GM23248 (cell line): Measurements from ENCODE around the gene ATP1A3. TPM values are rescaled to one million over a fixed set of nuclear protein-coding genes. Genes with fewer than 3 reads are reported as not detected.

Experiments used
- DNase-seq: peaks from one replicate; pipeline ENCODE4 v3.0.0-alpha.2; 2015
- H2AFZ ChIP-seq: fragments of 200-600 bp; sonication (generic); 2 replicates; pipeline ENCODE4 v1.6.1; 2016; ENCODE audit warnings: antibody characterized with exemption
- H3F3A ChIP-seq: fragments of 200-600 bp; sonication (generic); 2 replicates; pipeline ENCODE4 v1.6.1; 2016; ENCODE audit warnings: mild to moderate bottlenecking, antibody characterized with exemption, mixed run types; ENCODE audit not compliant: insufficient read depth
- H3K27ac ChIP-seq: fragments of 200-600 bp; sonication (generic); 2 replicates; pipeline ENCODE4 v1.5.1; 2016; ENCODE audit warnings: mild to moderate bottlenecking
- H3K27me3 ChIP-seq: fragments of 200-600 bp; sonication (generic); replicated peaks from 2 replicates; pipeline ENCODE4 v1.6.1; 2016; ENCODE audit warnings: mild to moderate bottlenecking; ENCODE audit not compliant: insufficient read depth
- H3K36me3 ChIP-seq: fragments of 200-600 bp; sonication (generic); 2 replicates; pipeline ENCODE4 v1.6.1; 2016; ENCODE audit warnings: low read depth, mild to moderate bottlenecking
- H3K4me1 ChIP-seq: fragments of 200-600 bp; sonication (generic); 2 replicates; pipeline ENCODE4 v1.6.1; 2016; ENCODE audit warnings: mild to moderate bottlenecking; ENCODE audit not compliant: insufficient read depth
- H3K4me2 ChIP-seq: fragments of 200-600 bp; sonication (generic); one replicate; pipeline ENCODE4 v1.6.1; 2016; ENCODE audit warnings: mild to moderate bottlenecking; ENCODE audit not compliant: unreplicated experiment
- H3K4me3 ChIP-seq: fragments of 200-600 bp; sonication (generic); 2 replicates; pipeline ENCODE4 v1.5.1; 2016; ENCODE audit warnings: mild to moderate bottlenecking
- H3K79me2 ChIP-seq: fragments of 200-600 bp; sonication (generic); 2 replicates; pipeline ENCODE4 v1.6.1; 2016; ENCODE audit warnings: mild to moderate bottlenecking; ENCODE audit not compliant: insufficient read depth
- H3K9ac ChIP-seq: fragments of 200-600 bp; sonication (generic); 2 replicates; pipeline ENCODE4 v1.6.1; 2016; ENCODE audit warnings: mild to moderate bottlenecking
- H3K9me2 ChIP-seq: fragments of 200-600 bp; sonication (generic); 2 replicates; pipeline ENCODE4 v1.6.1; 2016; ENCODE audit warnings: mixed run types, mild to moderate bottlenecking, moderate library complexity; ENCODE audit not compliant: insufficient read depth
- H3K9me3 ChIP-seq: fragments of 200-600 bp; sonication (generic); one replicate; pipeline ENCODE4 v1.6.1; 2017; ENCODE audit warnings: low read depth
- H4K20me1 ChIP-seq: fragments of 200-600 bp; sonication (generic); 2 replicates; pipeline ENCODE4 v1.6.0; 2016; ENCODE audit not compliant: insufficient read depth
- EZH2 ChIP-seq: fragments of 200-600 bp; sonication (generic); IDR thresholded peaks from 2 replicates; pipeline ENCODE4 v1.6.1; 2018; ENCODE audit warnings: antibody characterized with exemption, mild to moderate bottlenecking; ENCODE audit not compliant: insufficient read depth, poor library complexity, severe bottlenecking
- EZH2phosphoT487 ChIP-seq: fragments of 200-600 bp; sonication (generic); IDR thresholded peaks from 2 replicates; pipeline ENCODE4 v1.6.1; 2018; ENCODE audit warnings: antibody characterized with exemption, moderate library complexity, mild to moderate bottlenecking, low read depth; ENCODE audit not compliant: insufficient read depth
- WGBS, 2 experiments: methylation state at CpG; one replicate each; pipeline ENCODE4 v1.1.6; 2015 to 2017; ENCODE audit warnings: low lambda C conversion rate in 2 of 2, low coverage in 1 of 2; ENCODE audit errors: missing lambda C conversion rate in 2 of 2; 5-methylcytosine and 5-hydroxymethylcytosine counted together
- in situ Hi-C: fragments of 300-500 bp; cut with MboI; formaldehyde crosslinking; loops from 2 replicates; pipeline ENCODE4 v1.15.0; 2020
- polyA plus RNA-seq: library from polyadenylated mRNA; unstranded; fragments of >200 nt; fragmentation: Nextera tagmentation; extraction: Ambion mirVana; gene quantifications from 2 replicates; pipeline ENCODE4 v1.2.1, GENCODE V29; 2016
- total RNA-seq: library from RNA; depleted of rRNA; stranded (reverse); fragments of >200 nt; shearing (Covaris generic); gene quantifications from 2 replicates; pipeline ENCODE4 v1.2.3, GENCODE V29; 2014

ATP1A3 gene
- total and polyA plus RNA-seq, 2 experiments from 2014 or later = 0.11 to 0.36 TPM

GRCh38 chr19:42030645-42031440 is 36.8 kb upstream of the ATP1A3 start:
- TF ChIP-seq EZH2 = no peak
- TF ChIP-seq EZH2phosphoT487 = no peak
- H3K36me3 ChIP-seq = no peaks in the 10 kb centered on the region
- H3K4me2 ChIP-seq = no peak overlapping the region
- H3K4me3 ChIP-seq = no peak overlapping the region
- no peaks in the 10 kb centered on the region for H3K79me2 ChIP-seq
- H3K9me2 ChIP-seq = no peaks in the 10 kb centered on the region
- in situ Hi-C loops = no loop called here
- H3F3A ChIP-seq = no peaks in the 10 kb centered on the region
- H3K9ac ChIP-seq = no peak overlapping the region
- H4K20me1 ChIP-seq = no peaks in the 10 kb centered on the region
- no peak for DNase-seq
- H2AFZ ChIP-seq = no peak overlapping the region
- no peaks in the 10 kb centered on the region for H3K9me3 ChIP-seq
- H3K27me3 ChIP-seq = no peaks in the 10 kb centered on the region
- 61 to 62% methylated on average over 7 of the region's 7 CpGs for WGBS, 2 experiments
- H3K4me1 ChIP-seq = no peaks in the 10 kb centered on the region
- no peak overlapping the region for H3K27ac ChIP-seq

GRCh38 chr19:42028304-42029216 is 34.5 kb upstream of the ATP1A3 start:
- H3K27me3 ChIP-seq = no peaks in the 10 kb centered on the region
- no peaks in the 10 kb centered on the region for H3K9me2 ChIP-seq
- H3K4me2 ChIP-seq = no peak overlapping the region
- WGBS, 2 experiments = 51 to 52% methylated on average over 8 of the region's 8 CpGs
- H3K4me3 ChIP-seq = no peak overlapping the region
- H3K27ac ChIP-seq = no peak overlapping the region
- no peak overlapping the region for H3K9ac ChIP-seq
- H3K36me3 ChIP-seq = no peaks in the 10 kb centered on the region
- no peaks in the 10 kb centered on the region for H3K79me2 ChIP-seq
- DNase-seq = no peak
- peaks cover 22% of the 10 kb centered on the region for H3K4me1 ChIP-seq
- H2AFZ ChIP-seq = no peak overlapping the region
- no peaks in the 10 kb centered on the region for H4K20me1 ChIP-seq
- no peaks in the 10 kb centered on the region for H3K9me3 ChIP-seq
- TF ChIP-seq EZH2 (no peak), EZH2phosphoT487 (no peak)
- H3F3A ChIP-seq = no peaks in the 10 kb centered on the region
- in situ Hi-C loops = no loop called here

- Histone ChIP-seq H3F3A (peaks cover 7% of the 10 kb centered on the region; the same call in 1 of the 2 replicates), H3K4me2 (peak overlapping the region; percentile 59), H3K27me3 (no peaks in the 10 kb centered on the region), H2AFZ (peak overlapping the region; percentile 35), H3K9me3 (no peaks in the 10 kb centered on the region), H3K36me3 (no peaks in the 10 kb centered on the region), H3K9me2 (no peaks in the 10 kb centered on the region), H3K4me1 (peaks cover 27% of the 10 kb centered on the region), H3K9ac (0 out of 2 replicates have a peak overlapping the region, but pooled peaks have one; percentile 8), H4K20me1 (no peaks in the 10 kb centered on the region), H3K27ac (peak overlapping the region; percentile 59), H3K4me3 (peak overlapping the region; percentile 10; the same call in 1 of the 2 replicates), H3K79me2 (no peaks in the 10 kb centered on the region)
- TF ChIP-seq EZH2 (no peak), EZH2phosphoT487 (no peak)
- DNase-seq = peak; percentile 89
- in situ Hi-C loops = no loop called here
- WGBS, 2 experiments = 3 to 6% methylated on average over 12 of the region's 12 CpGs
Observed at GRCh38 chr19:42024622-42025111, 30.6 kb upstream of the ATP1A3 start.

GRCh38 chr19:42023943-42024260 is 29.9 kb upstream of the ATP1A3 start:
- WGBS, 2 experiments = 60 to 82% methylated on average over 2 to 4 of the region's 4 CpGs
- H3K27me3 ChIP-seq = no peaks in the 10 kb centered on the region

More at GRCh38 chr19:42023943-42024260, 29.9 kb upstream of the ATP1A3 start:
- Histone ChIP-seq H3F3A (peaks cover 12% of the 10 kb centered on the region; the same call in 1 of the 2 replicates), H4K20me1 (no peaks in the 10 kb centered on the region), H3K9me3 (no peaks in the 10 kb centered on the region), H3K36me3 (no peaks in the 10 kb centered on the region), H2AFZ (no peak overlapping the region), H3K9ac (no peak overlapping the region), H3K4me1 (peaks cover 35% of the 10 kb centered on the region), H3K9me2 (no peaks in the 10 kb centered on the region), H3K79me2 (no peaks in the 10 kb centered on the region), H3K4me2 (peak overlapping the region; percentile 59), H3K27ac (no peak overlapping the region), H3K4me3 (no peak overlapping the region)
- no peak for DNase-seq
- TF ChIP-seq EZH2phosphoT487 (no peak), EZH2 (no peak)
- in situ Hi-C loops = no loop called here
